ENCODE measurements around the gene ARHGAP28. TPM values are rescaled to one million over a fixed set of nuclear protein-coding genes. Genes with fewer than 3 reads are reported as not detected.
"Not testable (repeated sequence)": the region's sequence is repeated elsewhere in the genome, so short reads cannot be mapped to it uniquely, and the experiment has no call there.

Gene ARHGAP28
- total RNA-seq, 1 experiment from 2014 or later = 0.24 TPM

GRCh38 chr18:6819332-6819731 is 89.8 kb downstream of the ARHGAP28 start:
- no peak for DNase-seq (ENCODE audit: low read depth)

DNA sequence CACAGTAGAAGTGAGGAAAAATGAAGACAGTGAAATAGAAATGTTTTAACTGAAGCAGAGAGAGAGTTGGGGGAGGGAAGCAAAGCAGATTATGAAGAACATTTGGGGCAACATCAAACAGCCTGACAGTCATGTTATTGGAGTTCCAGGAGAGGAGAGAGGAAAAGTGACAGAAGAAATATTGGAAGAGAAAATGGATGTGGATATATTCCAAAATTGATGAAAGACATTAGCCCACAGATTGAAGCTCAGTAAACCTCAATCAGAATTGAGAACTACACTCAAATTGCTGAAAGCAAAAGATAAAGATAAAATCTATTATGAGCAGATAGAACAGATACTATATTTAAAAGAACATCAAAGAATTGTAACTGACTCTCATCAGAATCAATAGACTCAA is 90.8 kb downstream of the ARHGAP28 start:
- no peak for DNase-seq (ENCODE audit: low read depth)

GRCh38 chr18:6821356-6821755 is 91.8 kb downstream of the ARHGAP28 start:
- no peak for DNase-seq (ENCODE audit: low read depth)

DNA sequence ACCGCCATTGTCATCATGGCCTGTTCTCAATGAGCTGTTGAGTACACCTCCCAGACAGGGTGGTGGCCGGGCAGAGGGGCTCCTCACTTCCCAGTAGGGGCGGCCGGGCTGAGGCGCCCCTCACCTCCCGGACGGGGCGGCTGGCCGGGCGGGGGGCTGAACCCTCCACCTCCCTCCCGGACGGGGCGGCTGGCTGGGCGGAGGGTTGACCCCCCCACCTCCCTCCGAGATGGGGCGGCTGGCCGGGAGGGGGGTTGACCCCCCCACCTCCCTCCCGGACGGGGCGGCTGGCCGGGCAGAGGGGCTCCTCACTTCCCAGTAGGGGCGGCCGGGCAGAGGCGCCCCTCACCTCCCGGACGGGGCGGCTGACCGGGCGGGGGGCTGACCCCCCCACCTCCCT is 97.6 kb downstream of the ARHGAP28 start:
- DNase-seq (ENCODE audit: low read depth) = not testable (repeated sequence)

DNA sequence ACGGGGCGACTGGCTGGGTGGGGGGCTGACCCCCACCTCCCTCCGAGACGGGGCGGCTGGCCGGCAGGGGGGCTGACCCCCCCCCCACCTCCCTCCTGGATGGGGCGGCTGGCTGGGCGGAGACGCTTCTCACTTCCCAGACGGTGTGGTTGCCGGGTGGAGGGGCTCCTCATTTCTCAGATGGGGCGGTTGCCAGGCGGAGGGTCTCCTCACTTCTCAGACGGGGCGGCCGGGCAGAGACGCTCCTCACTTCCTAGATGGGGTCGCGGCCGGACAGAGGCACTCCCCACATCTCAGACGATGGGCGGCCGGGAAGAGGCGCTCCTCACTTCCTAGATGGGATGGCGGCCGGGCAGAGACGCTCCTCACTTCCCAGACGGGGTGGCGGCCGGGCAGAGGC is 98.0 kb downstream of the ARHGAP28 start:
- not testable (repeated sequence) for DNase-seq (ENCODE audit: low read depth)

DNA sequence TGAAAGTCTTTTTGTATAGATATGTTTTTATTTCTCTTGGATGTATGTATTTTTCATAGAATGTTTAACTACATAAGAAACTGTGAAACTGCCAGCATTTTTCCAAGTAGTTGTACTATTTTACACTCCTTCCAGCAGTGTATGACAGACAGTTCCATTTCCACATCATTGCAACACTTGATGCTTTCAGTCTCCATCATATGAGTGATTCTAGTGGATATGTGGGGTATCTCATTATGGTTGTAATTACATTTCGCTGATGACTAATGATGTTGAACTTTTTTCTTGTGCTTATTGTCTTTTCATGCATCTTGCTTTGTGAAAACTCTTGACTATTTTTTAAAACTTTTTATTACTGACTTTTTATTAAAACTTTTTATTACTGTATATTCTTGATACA is 101.4 kb downstream of the ARHGAP28 start:
- DNase-seq (ENCODE audit: low read depth) = no peak

DNA sequence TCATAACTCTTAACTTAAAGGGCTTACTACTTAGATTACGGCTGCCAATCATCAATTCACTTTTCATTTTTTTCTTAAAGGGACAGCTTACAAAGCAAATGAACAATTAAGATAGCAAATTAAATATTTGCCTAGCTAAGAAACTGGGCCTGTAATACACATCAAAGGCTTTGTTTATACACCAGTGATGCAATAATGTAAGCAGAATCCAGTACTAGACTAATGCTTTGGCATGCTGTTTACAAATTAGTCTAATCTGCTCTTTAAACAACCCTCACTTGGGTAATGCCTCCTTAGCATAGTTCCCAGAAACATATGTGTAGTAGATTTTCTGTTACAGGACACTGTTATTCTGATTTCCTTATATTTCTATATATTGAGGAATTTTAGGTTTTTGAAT is 105.8 kb downstream of the ARHGAP28 start:
- no peak for DNase-seq (ENCODE audit: low read depth)

DNA sequence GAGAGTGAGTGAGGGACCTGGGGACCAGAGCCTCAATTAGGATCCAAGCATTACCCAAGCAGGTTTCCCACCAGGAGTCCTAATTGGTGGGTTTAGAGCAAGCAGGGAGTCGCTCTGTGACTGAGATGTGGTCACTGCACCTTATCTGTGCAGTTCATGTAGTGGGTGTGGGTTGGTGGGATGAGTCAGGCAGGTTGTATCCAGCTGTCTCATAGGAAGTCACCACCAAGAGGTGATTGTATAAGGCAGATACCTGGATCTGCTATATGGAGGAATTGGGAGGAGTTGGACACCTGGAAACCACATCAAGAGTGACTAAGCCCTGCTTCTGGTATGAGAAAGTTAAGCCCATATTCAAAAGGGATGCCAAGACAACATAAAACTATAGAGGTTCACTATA is 106.8 kb downstream of the ARHGAP28 start:
- no peak for DNase-seq (ENCODE audit: low read depth)

DNA sequence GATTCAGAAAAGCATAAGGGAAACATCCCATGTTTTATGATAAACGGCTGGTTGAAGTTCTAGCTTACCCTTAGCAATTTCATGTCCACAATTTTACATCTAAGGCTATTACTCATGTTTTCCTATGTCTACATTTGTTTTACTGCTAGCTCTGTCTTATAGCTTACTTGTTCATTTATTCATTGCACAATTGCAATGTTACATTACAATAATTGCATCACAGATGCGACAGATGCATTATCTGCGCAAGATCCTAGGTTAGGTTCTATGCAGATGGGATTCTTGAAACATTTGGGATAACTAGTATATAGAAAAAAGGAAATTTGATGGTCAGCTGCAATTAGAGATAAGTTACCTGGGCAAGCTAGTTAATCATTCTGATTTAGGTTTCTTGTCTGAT is 108.4 kb downstream of the ARHGAP28 start:
- DNase-seq (ENCODE audit: low read depth) = no peak

- no peak for DNase-seq (ENCODE audit: low read depth)
Observed at GRCh38 chr18:6842081-6842480, 112.6 kb downstream of the ARHGAP28 start.

DNA sequence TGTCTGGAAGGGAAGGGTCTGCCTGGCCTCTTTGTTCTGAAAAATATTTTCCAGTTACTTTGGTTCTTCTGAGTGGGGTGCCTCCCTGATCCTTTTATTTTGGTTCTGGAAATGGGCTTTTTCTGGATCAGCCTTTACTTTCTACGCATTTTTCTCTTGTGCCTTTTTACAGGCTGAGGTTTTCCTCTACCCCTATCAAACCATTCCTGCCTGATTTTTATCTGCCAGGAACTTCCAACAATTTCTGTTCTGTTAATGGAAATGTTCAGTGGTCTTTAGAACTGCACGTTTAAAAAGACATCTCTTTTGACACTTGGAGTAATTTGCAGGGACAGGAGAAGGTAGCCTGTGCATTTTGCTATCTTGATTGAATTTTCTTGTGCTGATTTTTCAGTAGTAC is 113.8 kb downstream of the ARHGAP28 start:
- DNase-seq (ENCODE audit: low read depth) = no peak

GRCh38 chr18:6845521-6845920 is 116.0 kb downstream of the ARHGAP28 start:
- not testable (repeated sequence) for DNase-seq (ENCODE audit: low read depth)

DNA sequence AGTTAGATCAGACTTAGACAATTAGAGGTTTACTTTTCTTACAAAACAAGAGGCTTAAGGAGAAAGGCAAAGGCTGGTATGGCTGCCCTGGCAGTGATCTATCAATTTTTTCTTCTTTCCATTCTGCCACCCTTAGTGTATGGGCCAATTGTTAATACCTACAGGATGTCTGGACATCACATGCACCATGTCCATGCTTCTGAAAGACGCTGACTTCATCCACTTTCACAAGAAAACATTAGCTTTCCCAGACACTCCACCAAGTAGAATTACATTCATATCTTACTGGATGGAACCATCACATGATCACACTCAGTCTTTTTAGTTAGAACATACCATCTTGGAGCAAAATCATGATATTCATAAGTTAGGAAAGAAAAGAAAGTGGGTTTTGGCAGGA is 120.9 kb downstream of the ARHGAP28 start:
- no peak for DNase-seq (ENCODE audit: low read depth)

GRCh38 chr18:6851480-6851879 is 122.0 kb downstream of the ARHGAP28 start:
- no peak for DNase-seq (ENCODE audit: low read depth)

GRCh38 chr18:6854811-6855210 is 125.3 kb downstream of the ARHGAP28 start:
- DNase-seq (ENCODE audit: low read depth) = no peak

GRCh38 chr18:6855767-6856166 is 126.3 kb downstream of the ARHGAP28 start:
- no peak for DNase-seq (ENCODE audit: low read depth)

GRCh38 chr18:6857300-6857699 is 127.8 kb downstream of the ARHGAP28 start:
- no peak for DNase-seq (ENCODE audit: low read depth)

- DNase-seq (ENCODE audit: low read depth) = peak; percentile 3
Observed at GRCh38 chr18:6859676-6860422, 130.3 kb downstream of the ARHGAP28 start.

GRCh38 chr18:6860804-6861448 is 131.4 kb downstream of the ARHGAP28 start:
- DNase-seq (ENCODE audit: low read depth) = no peak

GRCh38 chr18:6865251-6865650 is 135.7 kb downstream of the ARHGAP28 start:
- no peak for DNase-seq (ENCODE audit: low read depth)

DNA sequence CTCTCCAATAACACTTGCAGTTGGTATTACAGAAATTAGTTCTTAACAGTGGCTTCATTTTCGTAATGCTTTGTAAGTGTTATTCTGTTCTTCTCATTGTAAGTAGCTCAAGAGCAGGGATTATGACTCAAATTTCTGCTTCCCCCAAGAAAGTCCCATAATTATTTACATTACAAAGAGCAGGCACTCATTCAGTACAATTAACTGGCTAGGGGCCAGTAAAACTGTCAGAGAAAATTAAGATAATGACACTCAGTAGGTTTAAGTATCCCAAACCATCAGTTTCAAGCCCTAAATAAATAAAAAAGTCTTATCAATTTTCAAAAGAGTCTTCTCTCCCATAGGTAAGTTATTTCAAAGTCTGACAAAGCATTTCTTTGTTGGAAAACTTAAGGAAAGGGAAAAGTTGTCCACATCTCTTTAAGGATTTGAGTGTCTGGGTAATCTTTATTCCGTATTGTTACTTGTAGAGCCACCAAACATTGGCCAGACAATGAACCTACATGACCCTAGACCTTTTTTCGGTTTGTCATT is 137.1 kb downstream of the ARHGAP28 start:
- no peak for DNase-seq (ENCODE audit: low read depth)

DNA sequence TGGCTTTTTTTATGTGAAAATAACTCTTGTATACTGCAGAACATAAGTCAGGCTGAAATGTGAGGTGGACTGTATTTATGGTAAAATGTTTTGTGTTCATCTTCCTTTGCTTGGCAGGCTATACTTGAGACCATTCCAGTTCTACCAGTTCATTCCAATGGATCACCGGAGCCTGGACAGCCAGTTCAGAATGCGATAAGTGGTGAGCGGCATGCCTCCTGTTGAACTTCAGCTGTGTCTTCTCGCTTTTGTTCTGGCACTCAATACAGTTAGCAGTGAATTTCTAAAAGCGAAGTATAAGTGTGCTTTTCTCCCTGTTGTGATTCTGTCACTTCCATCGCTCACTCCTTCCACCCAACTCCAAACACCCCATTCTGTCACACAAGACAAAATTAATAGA is 138.5 kb downstream of the ARHGAP28 start:
- no peak for DNase-seq (ENCODE audit: low read depth)

GRCh38 chr18:6871566-6871965 is 142.1 kb downstream of the ARHGAP28 start:
- no peak for DNase-seq (ENCODE audit: low read depth)

All from RPMI7951 (cell line).